Activated gamma-delta T cell treated with Interleukin-2 at 50 U/mL for 16 hours (primary cell): ENCODE measurements around the gene ZSCAN26.
"Not testable (repeated sequence)": the region's sequence is repeated elsewhere in the genome, so short reads cannot be mapped to it uniquely, and the experiment has no call there.

Experiments used
- DNase-seq: peaks from one replicate; pipeline ENCODE4 v3.0.0-alpha.2; 2020

The ZSCAN26 gene

GRCh38 chr6:28258877-28259777 is 7.8 kb upstream of the ZSCAN26 start, which contains the start of gene NKAPL:
NKAPL (plus strand) TSS chr6:28259297; CDS start chr6:28259372, 75 bp downstream.
- peak; percentile 50 for DNase-seq

GRCh38 chr6:28263922-28264321 is 3.0 kb upstream of the ZSCAN26 start:
- DNase-seq: no peak

GRCh38 chr6:28264834-28265401 is 2.0 kb upstream of the ZSCAN26 start:
- no peak for DNase-seq

- no peak for DNase-seq
These were observed 381 bp upstream of the ZSCAN26 start for GRCh38 chr6:28266563-28266961.

GRCh38 chr6:28267695-28268059 is 734 bp downstream of the ZSCAN26 start:
- no peak for DNase-seq

GRCh38 chr6:28269492-28269891 is 2.5 kb downstream of the ZSCAN26 start:
- DNase-seq: no peak

- no peak for DNase-seq
These were observed 7.9 kb downstream of the ZSCAN26 start for GRCh38 chr6:28274888-28275287.

GRCh38 chr6:28277746-28278145 is 10.8 kb downstream of the ZSCAN26 start:
- DNase-seq: no peak

- no peak for DNase-seq
These were observed 13.8 kb downstream of the ZSCAN26 start for GRCh38 chr6:28280595-28281287.

GRCh38 chr6:28281288-28282064 is 14.5 kb downstream of the ZSCAN26 start, which contains the start of gene PGBD1:
PGBD1 (plus strand) TSS chr6:28281572; CDS start chr6:28283814, 2,242 bp downstream.
- peak; percentile 29 for DNase-seq

GRCh38 chr6:28282926-28283325 is 16.0 kb downstream of the ZSCAN26 start:
- DNase-seq: no peak

GRCh38 chr6:28291573-28291972 is 24.6 kb downstream of the ZSCAN26 start:
- no peak for DNase-seq

- DNase-seq: no peak
These were observed 28.4 kb downstream of the ZSCAN26 start for GRCh38 chr6:28295326-28295725.

- no peak for DNase-seq
These were observed 29.6 kb downstream of the ZSCAN26 start for GRCh38 chr6:28296520-28297060.

- no peak for DNase-seq
These were observed 36.6 kb downstream of the ZSCAN26 start for GRCh38 chr6:28303570-28303969.

GRCh38 chr6:28306363-28306762 is 39.4 kb downstream of the ZSCAN26 start:
- DNase-seq: not testable (repeated sequence)

GRCh38 chr6:28311139-28311823 is 44.3 kb downstream of the ZSCAN26 start:
- DNase-seq: no peak

- DNase-seq: no peak
These were observed 46.0 kb downstream of the ZSCAN26 start for GRCh38 chr6:28312939-28313338.

GRCh38 chr6:28315628-28316027 is 48.7 kb downstream of the ZSCAN26 start:
- no peak for DNase-seq

- DNase-seq: not testable (repeated sequence)
These were observed 50.9 kb downstream of the ZSCAN26 start for GRCh38 chr6:28317866-28318265.

- no peak for DNase-seq
These were observed 55.7 kb downstream of the ZSCAN26 start for GRCh38 chr6:28322661-28323060.
